CD4-positive, alpha-beta T cell (primary cell): ENCODE measurements around the gene TCF15. TPM values are rescaled to one million over a fixed set of nuclear protein-coding genes. Genes with fewer than 3 reads are reported as not detected.

Source experiments
- ATAC-seq: fragments of 200-7000 bp; cut with Tn5 transposase; one replicate; pipeline ENCODE4 v1.10.0; 2022; ENCODE audit warnings: mild to moderate bottlenecking; ENCODE audit not compliant: poor library complexity
- CTCF ChIA-PET: fragments of 350-600 bp; sonication (Branson Sonifier 250); formaldehyde crosslinking; loops from one replicate; lab custom pipeline; 2021; ENCODE audit warnings: antibody characterized with exemption, inconsistent platforms; lab: Charles Lee
- POLR2A ChIA-PET: fragments of 350-600 bp; sonication (Branson Sonifier 250); formaldehyde crosslinking; loops from one replicate; lab custom pipeline; 2021; ENCODE audit warnings: antibody characterized with exemption, inconsistent platforms; lab: Charles Lee
- DNase-seq, 14 experiments: peaks; one replicate each; pipeline ENCODE4 v3.0.0-alpha.2; 2013 to 2020; ENCODE audit warnings: mixed read lengths in 2 of 14
- H3K27ac ChIP-seq, 2 donors: one replicate each; pipeline versions ENCODE4 v1.5.1 to v1.7.0; 2013; ENCODE audit warnings: low read length in 2 of 2, low read depth in 1 of 2, mild to moderate bottlenecking in 1 of 2
- H3K27me3 ChIP-seq, 2 experiments: 1 replicate in 1 of 2; 2 replicates in 1 of 2; pipeline versions ENCODE4 v1.6.1 to v1.7.0; 2013; ENCODE audit warnings: low read length in 2 of 2, control low read depth in 1 of 2, mild to moderate bottlenecking in 1 of 2, moderate library complexity in 1 of 2; ENCODE audit not compliant: insufficient read depth in 2 of 2, control insufficient read depth in 1 of 2
- H3K36me3 ChIP-seq: one replicate; pipeline ENCODE4 v1.6.1; 2013; ENCODE audit warnings: low read length, control low read depth; ENCODE audit not compliant: insufficient read depth
- H3K4me1 ChIP-seq: one replicate; pipeline ENCODE4 v1.6.1; 2013; ENCODE audit warnings: low read length, control low read depth; ENCODE audit not compliant: insufficient read depth
- H3K4me3 ChIP-seq: one replicate; pipeline ENCODE4 v1.5.1; 2013; ENCODE audit warnings: mild to moderate bottlenecking, low read length, moderate library complexity
- H3K9me3 ChIP-seq, 2 experiments: 1 replicate in 1 of 2; 2 replicates in 1 of 2; pipeline versions ENCODE4 v1.6.1 to v1.7.0; 2013; ENCODE audit warnings: low read length in 2 of 2, mild to moderate bottlenecking in 2 of 2, control low read depth in 1 of 2, moderate library complexity in 1 of 2; ENCODE audit not compliant: control insufficient read depth in 1 of 2, insufficient read depth in 1 of 2
- H3K27ac Mint-ChIP-seq: one replicate; pipeline ENCODE4 v1.8.0; 2020; ENCODE audit warnings: mixed read lengths
- H3K27me3 Mint-ChIP-seq: one replicate; pipeline ENCODE4 v1.8.0; 2021; ENCODE audit warnings: mixed read lengths
- H3K36me3 Mint-ChIP-seq: one replicate; pipeline ENCODE4 v1.8.0; 2021; ENCODE audit warnings: low read depth, mixed read lengths
- H3K4me1 Mint-ChIP-seq: one replicate; pipeline ENCODE4 v1.8.0; 2021; ENCODE audit warnings: low read depth, mixed read lengths
- H3K4me3 Mint-ChIP-seq: one replicate; pipeline ENCODE4 v1.8.0; 2020; ENCODE audit warnings: mild to moderate bottlenecking, mixed read lengths
- H3K9me3 Mint-ChIP-seq: one replicate; pipeline ENCODE4 v1.8.0; 2020; ENCODE audit warnings: mixed read lengths
- intact Hi-C, 2 experiments: fragments of 100-400 bp; cut with DNase I in 1 of 2; cut with micrococcal nuclease in 1 of 2; formaldehyde crosslinking; loops; one replicate each; pipeline versions ENCODE4 v1.15.1 to v1.9.0; 2023 to 2025; cut with DNase I, micrococcal nuclease
- total RNA-seq, 174 experiments: library from RNA in 2 of 174; stranded (reverse) in 2 of 174; gene quantifications; one replicate each; pipeline ENCODE4 v1.2.3 and lab custom pipeline; 2021 to 2026
- TF ChIP-seq, protein P1 (sequence below): fragments of 200-600 bp; IDR thresholded peaks from one replicate; pipeline ENCODE4 v1.8.0; 2022; ENCODE audit warnings: antibody characterized with exemption, mild to moderate bottlenecking

TCF15 gene
- total RNA-seq, 2 experiments from 2014 or later = not detected

DNA sequence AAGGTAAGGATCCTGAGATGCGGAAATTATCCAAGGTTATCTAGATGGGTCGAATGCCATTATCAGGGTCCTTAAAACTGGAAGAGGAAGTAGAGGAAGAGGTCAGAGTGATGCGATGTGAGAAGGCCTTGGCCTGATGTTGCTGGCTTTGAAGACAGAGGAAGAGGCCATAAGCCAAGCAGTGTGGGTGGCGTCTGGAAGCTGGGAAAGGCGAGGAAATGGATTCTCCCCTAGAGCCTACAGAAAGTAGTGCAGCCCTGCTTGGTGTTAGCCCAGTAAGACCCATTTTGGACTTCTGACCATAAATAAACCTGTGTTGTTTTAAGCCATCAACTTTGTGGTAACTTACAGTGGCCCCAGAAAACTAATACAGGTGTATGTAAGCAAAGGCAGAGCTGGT is 40.8 kb upstream of the TCF15 start:
- intact Hi-C loops = loop anchor here in 1 of 2 experiments (5.0 kb wide), 1 partner anchor 181 kb away; the partner anchor contains the start of gene FAM110A
- Mint-ChIP-seq H3K27me3 (peaks cover 9% of the 10 kb centered on the region), H3K36me3 (peaks cover 12% of the 10 kb centered on the region), H3K4me3 (peak overlapping the region; percentile 84), H3K4me1 (peaks cover 34% of the 10 kb centered on the region), H3K27ac (no peak overlapping the region), H3K9me3 (no peaks in the 10 kb centered on the region)
- peaks cover 0 to 3% of the 10 kb centered on the region in 2 experiments for H3K9me3 ChIP-seq
- TF ChIP-seq, protein P1, sequence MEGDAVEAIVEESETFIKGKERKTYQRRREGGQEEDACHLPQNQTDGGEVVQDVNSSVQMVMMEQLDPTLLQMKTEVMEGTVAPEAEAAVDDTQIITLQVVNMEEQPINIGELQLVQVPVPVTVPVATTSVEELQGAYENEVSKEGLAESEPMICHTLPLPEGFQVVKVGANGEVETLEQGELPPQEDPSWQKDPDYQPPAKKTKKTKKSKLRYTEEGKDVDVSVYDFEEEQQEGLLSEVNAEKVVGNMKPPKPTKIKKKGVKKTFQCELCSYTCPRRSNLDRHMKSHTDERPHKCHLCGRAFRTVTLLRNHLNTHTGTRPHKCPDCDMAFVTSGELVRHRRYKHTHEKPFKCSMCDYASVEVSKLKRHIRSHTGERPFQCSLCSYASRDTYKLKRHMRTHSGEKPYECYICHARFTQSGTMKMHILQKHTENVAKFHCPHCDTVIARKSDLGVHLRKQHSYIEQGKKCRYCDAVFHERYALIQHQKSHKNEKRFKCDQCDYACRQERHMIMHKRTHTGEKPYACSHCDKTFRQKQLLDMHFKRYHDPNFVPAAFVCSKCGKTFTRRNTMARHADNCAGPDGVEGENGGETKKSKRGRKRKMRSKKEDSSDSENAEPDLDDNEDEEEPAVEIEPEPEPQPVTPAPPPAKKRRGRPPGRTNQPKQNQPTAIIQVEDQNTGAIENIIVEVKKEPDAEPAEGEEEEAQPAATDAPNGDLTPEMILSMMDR = no peak
- no peaks in the 10 kb centered on the region for H3K27me3 ChIP-seq
- H3K27ac ChIP-seq = no peak overlapping the region
- ChIA-PET POLR2A (no interaction called here), CTCF (no interaction called here)
- H3K36me3 ChIP-seq = peaks cover 13% of the 10 kb centered on the region
- ATAC-seq (no peak), DNase-seq (no peak)
- H3K4me1 ChIP-seq = peaks cover 24% of the 10 kb centered on the region
- H3K4me3 ChIP-seq = no peak overlapping the region

DNA sequence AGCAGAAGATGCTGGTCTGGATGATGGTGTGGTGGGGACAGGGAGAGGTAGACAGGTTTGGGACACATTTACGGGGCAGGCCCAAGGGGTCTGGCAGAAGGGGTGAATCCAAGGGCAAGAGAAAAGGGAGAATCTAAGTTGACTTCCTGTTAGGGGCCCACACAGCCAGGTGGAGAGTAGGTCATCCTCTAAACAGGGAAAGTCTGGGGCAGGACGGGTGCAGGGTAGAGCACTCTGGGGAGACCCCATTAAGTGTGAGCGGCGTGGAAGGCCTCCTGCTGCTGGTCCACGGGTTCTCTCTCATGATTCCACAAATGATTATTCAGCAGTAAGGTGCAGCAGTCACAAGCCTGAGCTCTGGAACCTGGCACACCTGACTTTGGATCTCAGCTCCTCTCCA is 40.2 kb upstream of the TCF15 start:
- intact Hi-C loops = loop anchor here in 1 of 2 experiments (5.0 kb wide), 1 partner anchor 182 kb away; the partner anchor contains the start of gene FAM110A
- no peak overlapping the region for H3K27ac ChIP-seq
- H3K9me3 Mint-ChIP-seq = no peaks in the 10 kb centered on the region
- H3K27me3 ChIP-seq = peaks cover 0 to 2% of the 10 kb centered on the region in 2 experiments
- no peak for DNase-seq
- H3K4me1 Mint-ChIP-seq = peaks cover 36% of the 10 kb centered on the region
- H3K4me3 Mint-ChIP-seq = peak overlapping the region; percentile 70
- ATAC-seq = no peak
- H3K36me3 ChIP-seq = peaks cover 13% of the 10 kb centered on the region
- H3K27me3 Mint-ChIP-seq = peaks cover 2% of the 10 kb centered on the region
- ChIA-PET POLR2A (no interaction called here), CTCF (no interaction called here)
- peak overlapping the region; percentile 25 for H3K27ac Mint-ChIP-seq
- H3K4me3 ChIP-seq = no peak overlapping the region
- H3K4me1 ChIP-seq = peaks cover 31% of the 10 kb centered on the region
- TF ChIP-seq, protein P1 = no peak
- peaks cover 12% of the 10 kb centered on the region for H3K36me3 Mint-ChIP-seq
- peaks cover 0 to 3% of the 10 kb centered on the region in 2 experiments for H3K9me3 ChIP-seq

DNA sequence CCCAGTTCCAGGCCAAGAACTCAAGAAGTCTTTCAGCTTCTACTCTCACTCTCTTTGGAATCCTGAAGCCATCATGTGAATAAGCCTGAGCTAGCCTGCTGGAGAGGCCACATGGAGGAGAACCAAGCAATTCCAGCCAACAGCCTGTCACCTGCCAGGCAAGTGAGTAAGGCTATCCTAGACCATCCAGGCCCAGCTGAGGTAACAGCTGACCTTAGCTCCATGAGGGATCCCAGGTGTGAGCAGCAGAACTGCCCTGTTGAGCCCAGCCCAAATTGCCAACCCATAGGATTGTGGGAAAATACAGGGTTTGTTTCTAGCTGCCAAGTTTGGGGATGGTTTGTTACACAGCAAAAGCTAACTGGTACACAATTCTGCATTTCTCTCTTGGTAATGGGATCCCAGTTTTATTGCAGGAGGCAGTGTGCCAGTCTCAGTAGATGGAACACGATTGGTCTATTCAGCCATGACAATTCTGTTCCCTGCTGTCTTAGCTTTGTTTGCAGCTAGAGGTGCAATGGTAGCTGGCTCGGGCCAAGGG is 37.4 kb upstream of the TCF15 start:
- CTCF ChIA-PET = no interaction called here
- H3K27ac ChIP-seq = no peak overlapping the region
- no peak for ATAC-seq
- peaks cover 31% of the 10 kb centered on the region for H3K4me1 Mint-ChIP-seq
- no peaks in the 10 kb centered on the region for H3K9me3 Mint-ChIP-seq
- H3K27me3 Mint-ChIP-seq = peaks cover 14% of the 10 kb centered on the region
- H3K4me3 Mint-ChIP-seq = no peak overlapping the region
- H3K36me3 Mint-ChIP-seq = peaks cover 12% of the 10 kb centered on the region
- no peak for DNase-seq
- peaks cover 12% of the 10 kb centered on the region in 2 experiments for H3K27me3 ChIP-seq
- peaks cover 0 to 3% of the 10 kb centered on the region in 2 experiments for H3K9me3 ChIP-seq
- H3K36me3 ChIP-seq = peaks cover 13% of the 10 kb centered on the region
- H3K4me1 ChIP-seq = peaks cover 26% of the 10 kb centered on the region
- POLR2A ChIA-PET = no interaction called here
- no peak overlapping the region for H3K4me3 ChIP-seq
- TF ChIP-seq, protein P1 = no peak
- intact Hi-C loops = loop anchor here (5.0 kb wide), 2 partner anchors 100 to 290 kb away; no protein-coding TSS in a partner anchor
- no peak overlapping the region for H3K27ac Mint-ChIP-seq
